Endothelial cell of umbilical vein (primary cell): ENCODE measurements around the gene KANSL1. TPM values are rescaled to one million over a fixed set of nuclear protein-coding genes. Genes with fewer than 3 reads are reported as not detected.

Experiments
- BruUV-seq: library from RNA; stranded (reverse); fragments of 400-500 nt; replicated peaks from 2 replicates; lab custom pipeline; 2021; lab: Mats Ljungman, UMichigan
- CTCF ChIA-PET: fragments of 300-600, 350-600 bp; sonication (Branson Sonifier 250); formaldehyde crosslinking; loops from one replicate; lab custom pipeline; 2021; ENCODE audit warnings: antibody characterized with exemption, inconsistent platforms; lab: Charles Lee
- POLR2A ChIA-PET: fragments of 300-600, 350-600 bp; sonication (Branson Sonifier 250); formaldehyde crosslinking; loops from one replicate; lab custom pipeline; 2021; ENCODE audit warnings: antibody characterized with exemption, inconsistent platforms; lab: Charles Lee
- DNase-seq: peaks from one replicate; pipeline ENCODE4 v3.0.0-alpha.2; 2011; ENCODE audit warnings: low read depth, low spot score
- FAIRE-seq: peaks from 2 replicates; lab custom pipeline; 2011; peaks lifted over from hg19 to GRCh38; lab: Jason Lieb, UNC
- H2AFZ ChIP-seq: 2 replicates; pipeline ENCODE4 v1.6.0; 2012; ENCODE audit warnings: low read depth, low read length, control low read depth, inconsistent platforms
- H3K27ac ChIP-seq: 2 replicates; pipeline ENCODE4 v1.5.1; 2011; ENCODE audit warnings: low read depth, mild to moderate bottlenecking, control low read depth, low read length, moderate library complexity; ENCODE audit not compliant: insufficient read depth
- H3K27me3 ChIP-seq, 2 experiments: 2 replicates each; pipeline versions ENCODE4 v1.6.0 to v1.6.1; 2011; ENCODE audit warnings: low read length in 2 of 2, mixed read lengths in 1 of 2; ENCODE audit not compliant: control insufficient read depth in 2 of 2, insufficient read depth in 2 of 2
- H3K36me3 ChIP-seq, 2 experiments: 2 replicates in 1 of 2; 3 replicates in 1 of 2; pipeline ENCODE4 v1.5.1; 2011; ENCODE audit warnings: low read length in 2 of 2, mild to moderate bottlenecking in 1 of 2, moderate library complexity in 1 of 2; ENCODE audit not compliant: control insufficient read depth in 2 of 2, insufficient read depth in 2 of 2; ENCODE audit errors: extremely low read depth in 1 of 2
- H3K4me1 ChIP-seq: 3 replicates; pipeline ENCODE4 v1.5.1; 2011; ENCODE audit warnings: mild to moderate bottlenecking, low read length; ENCODE audit not compliant: control insufficient read depth, insufficient read depth; ENCODE audit errors: extremely low read depth
- H3K4me2 ChIP-seq: 2 replicates; pipeline ENCODE4 v1.6.1; 2011; ENCODE audit warnings: low read length, control low read depth, mixed read lengths; ENCODE audit not compliant: insufficient read depth
- H3K4me3 ChIP-seq, 3 experiments: fragments of 200-600 bp in 1 of 3; sonication (generic), shearing (Covaris generic) in 1 of 3; replicated peaks in 1 of 3; 2 replicates each; pipeline ENCODE4 v1.5.1; 2011 to 2016; ENCODE audit warnings: control low read depth in 3 of 3, low read length in 3 of 3, mild to moderate bottlenecking in 2 of 3, inconsistent platforms in 1 of 3, low read depth in 1 of 3, moderate library complexity in 1 of 3; ENCODE audit not compliant: insufficient read depth in 1 of 3
- H3K79me2 ChIP-seq: 2 replicates; pipeline ENCODE4 v1.6.0; 2012; ENCODE audit warnings: low read length, inconsistent platforms; ENCODE audit not compliant: control insufficient read depth, insufficient read depth
- H3K9ac ChIP-seq: replicated peaks from 2 replicates; pipeline ENCODE3; 2011; ENCODE audit warnings: low read length, control low read depth; ENCODE audit not compliant: insufficient read depth; ENCODE audit errors: extremely low read depth
- H3K9me1 ChIP-seq: replicated peaks from 3 replicates; pipeline ENCODE4 v1.6.0; 2011; ENCODE audit warnings: mild to moderate bottlenecking, low read length; ENCODE audit not compliant: control insufficient read depth, insufficient read depth; ENCODE audit errors: extremely low read depth
- H3K9me3 ChIP-seq: replicated peaks from 2 replicates; pipeline ENCODE4 v1.5.1; 2012; ENCODE audit warnings: low read length, inconsistent platforms; ENCODE audit not compliant: control insufficient read depth, insufficient read depth
- H4K20me1 ChIP-seq: replicated peaks from 2 replicates; pipeline ENCODE3; 2011; ENCODE audit warnings: mild to moderate bottlenecking, low read length; ENCODE audit not compliant: control insufficient read depth, insufficient read depth; ENCODE audit errors: extremely low read depth
- JUN ChIP-seq: IDR thresholded peaks from 2 replicates; pipeline ENCODE4 v1.6.1; 2011; ENCODE audit warnings: borderline replicate concordance, low read depth; ENCODE audit not compliant: insufficient read length, insufficient read depth
- MYC ChIP-seq: IDR thresholded peaks from one replicate; pipeline ENCODE4 v1.6.1; 2011; ENCODE audit warnings: mild to moderate bottlenecking, low read depth, low read length
- dilution Hi-C: fragments of 300-500 bp; cut with MboI; formaldehyde crosslinking; loops from one replicate; pipeline ENCODE4 v1.15.0; 2019; ENCODE audit warnings: low sequenced_read_pairs; ENCODE audit not compliant: extremely low pct_ligation_motif_present
- intact Hi-C: fragments of 100-400 bp; cut with micrococcal nuclease; formaldehyde crosslinking; loops from one replicate; pipeline ENCODE4 v1.10.0; 2022
- polyA plus RNA-seq, 4 experiments: library from polyadenylated mRNA; depleted of rRNA in 3 of 4; stranded (reverse) in 3 of 4; unstranded in 1 of 4; fragments of >200 nt; gene quantifications; 2 replicates each; pipeline versions ENCODE4 v1.2.1 to v1.2.3, GENCODE V29; 2011 to 2012; ENCODE audit warnings: missing spikeins in 1 of 4
- total RNA-seq: library from RNA; stranded (reverse); gene quantifications from 2 replicates; pipeline ENCODE4 v1.2.3, GENCODE V29; 2021
- TF ChIP-seq, protein P1 (sequence below), 2 donors: IDR thresholded peaks; 1 replicate in 1 of 2; 2 replicates in 1 of 2; pipeline ENCODE4 v1.5.1; 2011; ENCODE audit warnings: low read length in 2 of 2, mild to moderate bottlenecking in 2 of 2, moderate library complexity in 2 of 2, control low read depth in 1 of 2, inconsistent platforms in 1 of 2, low read depth in 1 of 2; ENCODE audit not compliant: insufficient read depth in 1 of 2; ENCODE audit errors: extremely low read depth in 1 of 2

KANSL1 gene
- total and polyA plus RNA-seq, 2 donors (not counting 3 experiments of a cell fraction or from before 2014, with no cell fraction given): 29.1 to 74.0 TPM

DNA sequence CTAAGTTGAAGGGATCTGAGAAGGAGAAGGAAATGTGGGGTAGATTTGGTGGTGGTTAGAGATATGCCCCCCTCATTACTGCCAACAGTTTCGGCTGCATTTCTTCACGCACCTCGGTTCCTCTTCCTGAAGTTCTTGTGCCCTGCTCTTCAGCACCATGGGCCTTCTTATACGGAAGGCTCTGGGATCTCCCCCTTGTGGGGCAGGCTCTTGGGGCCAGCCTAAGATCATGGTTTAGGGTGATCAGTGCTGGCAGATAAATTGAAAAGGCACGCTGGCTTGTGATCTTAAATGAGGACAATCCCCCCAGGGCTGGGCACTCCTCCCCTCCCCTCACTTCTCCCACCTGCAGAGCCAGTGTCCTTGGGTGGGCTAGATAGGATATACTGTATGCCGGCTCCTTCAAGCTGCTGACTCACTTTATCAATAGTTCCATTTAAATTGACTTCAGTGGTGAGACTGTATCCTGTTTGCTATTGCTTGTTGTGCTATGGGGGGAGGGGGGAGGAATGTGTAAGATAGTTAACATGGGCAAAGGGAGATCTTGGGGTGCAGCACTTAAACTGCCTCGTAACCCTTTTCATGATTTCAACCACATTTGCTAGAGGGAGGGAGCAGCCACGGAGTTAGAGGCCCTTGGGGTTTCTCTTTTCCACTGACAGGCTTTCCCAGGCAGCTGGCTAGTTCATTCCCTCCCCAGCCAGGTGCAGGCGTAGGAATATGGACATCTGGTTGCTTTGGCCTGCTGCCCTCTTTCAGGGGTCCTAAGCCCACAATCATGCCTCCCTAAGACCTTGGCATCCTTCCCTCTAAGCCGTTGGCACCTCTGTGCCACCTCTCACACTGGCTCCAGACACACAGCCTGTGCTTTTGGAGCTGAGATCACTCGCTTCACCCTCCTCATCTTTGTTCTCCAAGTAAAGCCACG, 165.9 kb downstream of the KANSL1 start:
- no peak for FAIRE-seq
- Histone ChIP-seq H3K4me1 (no peaks in the 10 kb centered on the region), H3K27me3 (no peaks in the 10 kb centered on the region), H3K27ac (no peak overlapping the region), H4K20me1 (no peaks in the 10 kb centered on the region), H2AFZ (no peak overlapping the region), H3K36me3 (peaks cover 8 to 26% of the 10 kb centered on the region in 2 experiments), H3K4me2 (no peak overlapping the region), H3K9me3 (no peaks in the 10 kb centered on the region), H3K9me1 (no peaks in the 10 kb centered on the region), H3K9ac (no peak overlapping the region), H3K4me3 (no peak overlapping the region), H3K79me2 (no peaks in the 10 kb centered on the region)
- no peak for DNase-seq
- BruUV-seq: no TSS peak
- TF ChIP-seq, protein P1, sequence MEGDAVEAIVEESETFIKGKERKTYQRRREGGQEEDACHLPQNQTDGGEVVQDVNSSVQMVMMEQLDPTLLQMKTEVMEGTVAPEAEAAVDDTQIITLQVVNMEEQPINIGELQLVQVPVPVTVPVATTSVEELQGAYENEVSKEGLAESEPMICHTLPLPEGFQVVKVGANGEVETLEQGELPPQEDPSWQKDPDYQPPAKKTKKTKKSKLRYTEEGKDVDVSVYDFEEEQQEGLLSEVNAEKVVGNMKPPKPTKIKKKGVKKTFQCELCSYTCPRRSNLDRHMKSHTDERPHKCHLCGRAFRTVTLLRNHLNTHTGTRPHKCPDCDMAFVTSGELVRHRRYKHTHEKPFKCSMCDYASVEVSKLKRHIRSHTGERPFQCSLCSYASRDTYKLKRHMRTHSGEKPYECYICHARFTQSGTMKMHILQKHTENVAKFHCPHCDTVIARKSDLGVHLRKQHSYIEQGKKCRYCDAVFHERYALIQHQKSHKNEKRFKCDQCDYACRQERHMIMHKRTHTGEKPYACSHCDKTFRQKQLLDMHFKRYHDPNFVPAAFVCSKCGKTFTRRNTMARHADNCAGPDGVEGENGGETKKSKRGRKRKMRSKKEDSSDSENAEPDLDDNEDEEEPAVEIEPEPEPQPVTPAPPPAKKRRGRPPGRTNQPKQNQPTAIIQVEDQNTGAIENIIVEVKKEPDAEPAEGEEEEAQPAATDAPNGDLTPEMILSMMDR (IDR thresholded peaks at IDR 0.05; ENCODE audit: extremely low read depth in 1 of 2, insufficient read depth in 1 of 2, low read depth in 1 of 2, low read length in 2 of 2): no peak
- no peak for TF ChIP-seq MYC
- no peak for TF ChIP-seq JUN
- intact Hi-C loops (no loop called here), dilution Hi-C loops (no loop called here)
- CTCF ChIA-PET: interaction anchor here (0.7 to 2.0 kb wide), 3 partner anchors 23 to 186 kb away, joined by 3 to 7 read pairs (median 5); partner anchors contain the start of gene KANSL1
- POLR2A ChIA-PET: no interaction called here
